AG09309 (cell line): ENCODE results near the gene PLB1.

Experiments used
- DNase-seq: peaks from one replicate; pipeline ENCODE4 v3.0.0-alpha.2; 2010; ENCODE audit warnings: low read depth
- H3K4me3 ChIP-seq: 2 replicates; pipeline ENCODE4 v1.5.1; 2011; ENCODE audit warnings: mild to moderate bottlenecking, low read depth, low read length, moderate library complexity; ENCODE audit not compliant: control insufficient read depth
- TF ChIP-seq, protein P1 (sequence below): IDR thresholded peaks from 2 replicates; pipeline ENCODE4 v1.5.1; 2011; ENCODE audit warnings: mild to moderate bottlenecking, low read depth, low read length, inconsistent platforms; ENCODE audit not compliant: insufficient read depth, control insufficient read depth; ENCODE audit errors: missing control alignments

Gene PLB1

DNA sequence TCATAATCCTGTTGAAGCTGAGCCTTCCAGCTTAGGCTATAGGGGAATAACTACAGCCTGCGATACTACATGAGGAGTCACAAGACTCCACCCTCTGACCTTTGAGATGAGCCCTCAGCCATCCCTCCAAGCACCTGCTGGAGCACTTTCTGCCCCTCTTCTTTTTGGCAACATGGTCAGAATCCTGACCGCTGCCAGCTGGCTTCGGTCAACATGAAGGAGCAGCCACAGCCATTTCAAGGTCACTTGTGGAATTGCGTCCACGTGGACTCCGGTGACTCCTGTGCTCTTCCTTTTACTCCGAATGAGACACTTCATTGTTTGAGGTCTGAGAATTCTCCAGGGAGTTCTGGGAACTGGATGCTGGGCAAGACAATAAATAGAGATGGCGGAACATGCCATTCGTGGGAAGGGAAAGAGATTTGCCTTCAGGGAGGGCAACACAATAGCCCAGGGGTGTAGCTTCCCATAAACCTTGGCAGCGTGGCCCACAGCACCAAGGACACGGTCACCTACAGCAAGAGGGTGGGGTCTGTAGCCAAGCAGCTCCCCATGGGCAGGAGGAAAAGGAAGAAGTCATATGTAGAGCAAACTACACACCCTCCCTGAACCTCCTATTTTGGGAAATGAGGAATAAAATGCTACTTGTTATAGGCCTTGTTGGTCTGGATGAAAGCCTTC lies 182.5 kb downstream of the PLB1 start:
- no peak for DNase-seq
- no peak overlapping the region for H3K4me3 ChIP-seq
- TF ChIP-seq, protein P1, sequence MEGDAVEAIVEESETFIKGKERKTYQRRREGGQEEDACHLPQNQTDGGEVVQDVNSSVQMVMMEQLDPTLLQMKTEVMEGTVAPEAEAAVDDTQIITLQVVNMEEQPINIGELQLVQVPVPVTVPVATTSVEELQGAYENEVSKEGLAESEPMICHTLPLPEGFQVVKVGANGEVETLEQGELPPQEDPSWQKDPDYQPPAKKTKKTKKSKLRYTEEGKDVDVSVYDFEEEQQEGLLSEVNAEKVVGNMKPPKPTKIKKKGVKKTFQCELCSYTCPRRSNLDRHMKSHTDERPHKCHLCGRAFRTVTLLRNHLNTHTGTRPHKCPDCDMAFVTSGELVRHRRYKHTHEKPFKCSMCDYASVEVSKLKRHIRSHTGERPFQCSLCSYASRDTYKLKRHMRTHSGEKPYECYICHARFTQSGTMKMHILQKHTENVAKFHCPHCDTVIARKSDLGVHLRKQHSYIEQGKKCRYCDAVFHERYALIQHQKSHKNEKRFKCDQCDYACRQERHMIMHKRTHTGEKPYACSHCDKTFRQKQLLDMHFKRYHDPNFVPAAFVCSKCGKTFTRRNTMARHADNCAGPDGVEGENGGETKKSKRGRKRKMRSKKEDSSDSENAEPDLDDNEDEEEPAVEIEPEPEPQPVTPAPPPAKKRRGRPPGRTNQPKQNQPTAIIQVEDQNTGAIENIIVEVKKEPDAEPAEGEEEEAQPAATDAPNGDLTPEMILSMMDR: no peak

DNA sequence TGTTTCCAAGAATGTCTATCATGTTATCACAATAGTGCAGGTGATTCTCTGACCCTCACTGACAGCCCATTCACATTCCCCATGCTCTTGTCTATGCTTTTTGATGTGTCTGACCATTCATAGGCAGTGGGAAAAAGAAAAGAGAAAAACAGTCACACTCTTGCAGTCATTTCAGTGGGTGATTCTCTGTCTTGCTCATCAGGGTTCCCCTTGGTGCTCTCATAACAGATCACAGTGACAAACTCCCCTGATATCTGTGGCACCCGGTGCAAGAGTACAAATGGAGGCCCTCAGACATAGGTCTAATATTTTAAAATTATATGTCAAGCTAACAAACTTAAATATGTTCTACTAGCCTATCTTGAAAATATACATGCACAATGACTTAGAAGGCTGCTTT lies 183.1 kb downstream of the PLB1 start:
- TF ChIP-seq, protein P1: no peak
- DNase-seq: no peak
- no peak overlapping the region for H3K4me3 ChIP-seq

DNA sequence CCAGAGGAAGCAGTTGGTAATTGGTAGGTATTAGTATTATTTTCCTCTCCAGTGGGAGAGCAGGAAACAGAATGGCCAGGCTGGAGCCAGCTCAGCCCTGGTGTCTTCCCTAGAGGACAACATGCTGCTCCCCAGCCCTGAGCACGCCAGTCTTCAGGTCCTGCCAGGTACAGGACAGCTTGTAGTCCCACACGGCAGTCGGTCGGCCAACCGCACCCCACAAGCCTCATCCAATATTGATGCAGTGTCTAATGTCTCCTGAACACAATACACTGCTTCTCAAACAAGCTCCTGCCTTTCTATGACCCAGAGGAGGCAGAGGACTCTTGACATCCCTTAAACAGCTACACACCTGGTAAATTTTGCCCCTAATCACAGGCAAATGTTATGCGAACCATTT lies 184.8 kb downstream of the PLB1 start:
- DNase-seq: no peak
- no peak overlapping the region for H3K4me3 ChIP-seq
- TF ChIP-seq, protein P1: no peak

DNA sequence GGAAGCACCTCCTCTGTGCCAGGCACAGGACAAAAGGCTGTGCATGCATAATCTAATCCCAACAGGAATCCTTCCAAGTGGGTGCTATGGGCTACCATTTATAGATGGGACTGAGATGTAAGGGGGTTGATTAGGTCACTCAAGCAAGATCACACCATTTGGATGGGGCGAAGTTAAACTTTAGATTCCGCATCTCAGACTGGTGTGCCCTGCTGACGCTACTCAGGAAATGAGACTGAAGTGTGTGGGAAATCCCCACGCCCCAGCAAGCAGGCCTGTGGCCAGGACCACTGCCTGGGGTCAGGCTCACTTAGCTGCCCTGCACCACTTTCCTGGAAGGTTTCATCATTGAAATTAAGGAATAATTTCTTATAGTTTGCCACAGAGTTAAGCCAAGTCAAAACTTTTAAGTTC lies 185.3 kb downstream of the PLB1 start:
- DNase-seq: no peak
- TF ChIP-seq, protein P1: no peak
- H3K4me3 ChIP-seq: no peak overlapping the region

DNA sequence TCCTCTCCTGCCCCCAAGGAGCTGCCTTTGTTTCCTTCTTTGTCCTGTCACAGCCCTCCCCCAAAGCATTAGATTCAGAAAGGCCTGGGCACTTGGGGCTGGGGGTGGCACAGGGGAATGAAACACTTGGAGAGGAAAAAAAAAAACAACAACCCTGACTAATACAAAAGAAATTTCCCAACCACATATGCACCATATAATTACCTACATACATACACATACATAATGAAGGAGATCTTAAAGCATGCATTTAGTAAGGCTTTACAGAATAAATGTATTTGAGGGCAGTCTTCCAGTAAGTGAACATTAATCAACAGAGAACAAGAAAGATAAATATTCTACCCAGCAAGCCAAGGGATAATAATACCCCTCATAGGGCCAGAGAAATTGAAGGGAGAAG lies 185.7 kb downstream of the PLB1 start:
- no peak overlapping the region for H3K4me3 ChIP-seq
- no peak for DNase-seq
- TF ChIP-seq, protein P1: no peak

DNA sequence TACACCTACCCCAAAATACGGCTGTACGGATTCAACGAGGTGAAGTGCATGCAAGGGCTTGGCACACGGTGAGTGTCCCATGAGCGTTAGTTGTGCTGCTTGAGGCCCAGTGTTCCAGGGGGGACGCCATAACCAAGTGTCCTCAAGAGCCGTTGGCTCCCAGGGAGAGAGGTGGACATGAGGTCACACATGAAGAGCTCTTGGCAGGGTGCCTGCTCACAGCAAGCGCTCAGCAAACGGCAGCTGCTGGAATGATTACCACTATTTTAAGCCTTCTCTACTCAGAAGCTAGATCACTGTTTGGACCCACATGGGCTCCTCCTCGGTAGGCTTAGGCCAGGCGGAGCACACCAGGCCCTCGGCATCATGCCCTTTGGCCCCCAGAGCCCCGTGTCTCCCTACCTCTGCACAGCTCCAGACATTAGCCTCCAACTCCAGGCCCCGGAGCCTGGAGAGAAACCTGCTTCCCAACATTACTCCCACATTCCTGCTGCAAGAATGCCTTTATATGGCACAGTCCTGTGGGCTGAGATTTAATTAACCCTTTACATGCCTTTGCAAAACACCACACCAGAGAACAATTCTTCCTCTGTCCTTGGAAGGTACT lies 187.3 kb downstream of the PLB1 start:
- TF ChIP-seq, protein P1: no peak
- DNase-seq: no peak
- H3K4me3 ChIP-seq: no peak overlapping the region
